ENCODE measurements around the gene CD1D.

CD1D gene

DNA sequence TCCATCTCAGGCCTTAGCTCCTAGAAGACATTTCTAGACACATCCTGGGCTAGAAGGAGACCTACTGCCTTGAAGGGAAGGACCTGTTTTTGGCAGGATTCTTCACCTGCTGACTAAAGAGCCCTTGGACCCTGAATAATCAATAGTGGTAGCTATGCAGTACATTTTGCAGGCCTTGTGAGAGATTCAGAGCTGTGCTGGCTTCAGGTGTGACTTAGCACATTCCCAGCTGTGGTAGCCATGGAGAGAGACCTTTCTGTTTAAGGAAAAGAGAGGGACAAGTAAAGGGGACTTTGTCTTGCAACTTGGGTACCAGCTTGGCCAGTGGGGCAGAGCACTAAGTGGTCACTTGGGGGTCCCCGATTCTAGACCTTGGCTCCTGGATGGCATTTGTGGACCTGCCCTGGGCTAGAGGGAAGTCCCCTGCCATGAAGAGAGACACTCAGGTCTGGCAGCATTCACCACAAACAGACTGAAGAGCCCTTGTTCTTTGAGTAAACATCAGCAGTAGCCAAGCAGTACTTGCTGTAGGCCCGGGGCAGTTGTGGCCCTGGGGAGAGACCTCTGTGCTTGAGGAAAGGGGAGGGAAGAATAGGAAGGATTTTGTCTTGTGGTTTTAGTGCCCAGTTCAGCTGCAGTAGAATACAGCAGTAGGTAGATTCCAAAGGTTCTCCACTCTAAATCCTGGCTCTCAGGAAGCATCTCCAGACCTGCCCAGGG lies 47.4 kb downstream of the CD1D start:
- Histone ChIP-seq H3K27me3 (ENCODE audit: control insufficient read depth in 2 of 2, insufficient read depth in 2 of 2, low read length in 2 of 2) (no peaks in the 10 kb centered on the region), H3K4me1 (ENCODE audit: control insufficient read depth in 2 of 2, insufficient read depth in 2 of 2, low read length in 2 of 2) (no peaks in the 10 kb centered on the region), H3K4me3 (ENCODE audit: low read length in 2 of 2) (no peak overlapping the region), H3K9me3 (ENCODE audit: control insufficient read depth in 2 of 2, low read length in 2 of 2) (no peaks in the 10 kb centered on the region), H3K36me3 (ENCODE audit: control insufficient read depth in 2 of 2, insufficient read depth in 2 of 2, low read length in 2 of 2) (no peaks in the 10 kb centered on the region), H3K9ac (ENCODE audit: low read depth in 1 of 2, low read length in 2 of 2) (no peak overlapping the region), H3K27ac (ENCODE audit: low read depth in 2 of 2, low read length in 2 of 2) (no peak overlapping the region)

All from mucosa of rectum (tissue), 2 donors.